ENCODE results near the gene MAP7.
"Not testable (repeated sequence)": the region's sequence is repeated elsewhere in the genome, so short reads cannot be mapped to it uniquely, and the experiment has no call there.

The MAP7 gene

GRCh38 chr6:136382676-136383252 is 167.5 kb downstream of the MAP7 start:
- H3K27ac ChIP-seq = no peak overlapping the region
- no peak for TF ChIP-seq ZFX (IDR thresholded peaks at IDR 0.05)
- TF ChIP-seq CTCF (conservative IDR thresholded peaks at IDR 0.05) = no peak

GRCh38 chr6:136378888-136379287 is 171.3 kb downstream of the MAP7 start:
- TF ChIP-seq CTCF (conservative IDR thresholded peaks at IDR 0.05) = peak; percentile 13
- TF ChIP-seq ZFX (IDR thresholded peaks at IDR 0.05) = no peak

GRCh38 chr6:136375836-136376235 is 174.4 kb downstream of the MAP7 start:
- H3K27ac ChIP-seq = not testable (repeated sequence)

More at GRCh38 chr6:136378888-136379287, 171.3 kb downstream of the MAP7 start:
- no peak overlapping the region for H3K27ac ChIP-seq

GRCh38 chr6:136371959-136372358 is 178.3 kb downstream of the MAP7 start:
- TF ChIP-seq ZFX (IDR thresholded peaks at IDR 0.05) = no peak
- no peak for TF ChIP-seq CTCF (conservative IDR thresholded peaks at IDR 0.05)
- no peak overlapping the region for H3K27ac ChIP-seq

GRCh38 chr6:136370988-136371728 is 179.1 kb downstream of the MAP7 start:
- H3K27ac ChIP-seq = no peak overlapping the region
- no peak for TF ChIP-seq CTCF (conservative IDR thresholded peaks at IDR 0.05)
- TF ChIP-seq ZFX (IDR thresholded peaks at IDR 0.05) = no peak

- peak overlapping the region; percentile 52 for H3K27ac ChIP-seq
- TF ChIP-seq CTCF (conservative IDR thresholded peaks at IDR 0.05) (no peak), ZFX (IDR thresholded peaks at IDR 0.05) (no peak)
Observed at GRCh38 chr6:136365776-136366354, 184.4 kb downstream of the MAP7 start.

- no peak overlapping the region for H3K27ac ChIP-seq
- no peak for TF ChIP-seq ZFX (IDR thresholded peaks at IDR 0.05)
- no peak for TF ChIP-seq CTCF (conservative IDR thresholded peaks at IDR 0.05)
Observed at GRCh38 chr6:136362421-136363356, 187.5 kb downstream of the MAP7 start.
